Left forelimb (tissue), 1 donor: ENCODE measurements around the gene RBM38.

ENCODE experiments used
- DNase-seq: peaks from one replicate; pipeline ENCODE4 v3.0.0-alpha.2; 2018; ENCODE audit warnings: low spot score

The RBM38 gene

GRCh38 chr20:57451431-57451794 lies 60.2 kb downstream of the RBM38 start:
- DNase-seq = no peak

- DNase-seq = no peak
Observed at GRCh38 chr20:57451795-57452661, 60.8 kb downstream of the RBM38 start.

- no peak for DNase-seq
Observed at GRCh38 chr20:57455386-57455785, 64.2 kb downstream of the RBM38 start.

- no peak for DNase-seq
Observed at GRCh38 chr20:57456116-57456515, 64.9 kb downstream of the RBM38 start.

GRCh38 chr20:57457243-57458095 lies 66.3 kb downstream of the RBM38 start:
- DNase-seq = no peak

- no peak for DNase-seq
Observed at GRCh38 chr20:57458400-57459160, 67.4 kb downstream of the RBM38 start.
